K562 (cell line): ENCODE data around the gene GRWD1.

Source experiments
- KAT7 ChIP-seq: sonication (generic); formaldehyde crosslinking; IDR thresholded peaks from 2 replicates; pipeline ENCODE4 v1.8.0; 2022; ENCODE audit warnings: missing genetic modification reagents, mild to moderate bottlenecking, borderline replicate concordance
- RAD21 ChIP-seq, 2 experiments: fragments of 250-450 bp in 1 of 2; fragments of 450-650 bp in 1 of 2; sonication (Bioruptor Pico) in 1 of 2; formaldehyde crosslinking in 1 of 2; IDR thresholded peaks in 1 of 2; conservative IDR thresholded peaks in 1 of 2; 2 replicates each; pipeline versions ENCODE4 v1.4.0 to v1.8.0; 2020 to 2022; ENCODE audit warnings: mild to moderate bottlenecking in 2 of 2, moderate library complexity in 1 of 2
- WHSC1 ChIP-seq: IDR thresholded peaks from one replicate; pipeline ENCODE4 v1.6.1; 2012; ENCODE audit warnings: low read length, control low read depth, inconsistent platforms

- TF ChIP-seq KAT7, result no peak
- TF ChIP-seq WHSC1, result no peak
- TF ChIP-seq RAD21 (CRISPR knock-in tag; conservative IDR thresholded peaks at IDR 0.05 in 1 of 2, IDR thresholded peaks at IDR 0.05 in 1 of 2), result no peak
These were observed 35.0 kb downstream of the GRWD1 start for GRCh38 chr19:48480558-48481500.
